Nephron progenitor cell (in vitro differentiated cells): ENCODE data around the gene FER1L5.

Source experiments
- DNase-seq: peaks from one replicate; pipeline ENCODE4 v3.0.0; 2021
- H3K27ac Mint-ChIP-seq: 2 replicates; pipeline ENCODE4 v1.8.0; 2021; ENCODE audit warnings: mild to moderate bottlenecking, moderate library complexity, mixed read lengths
- H3K27me3 Mint-ChIP-seq: 2 replicates; pipeline ENCODE4 v1.8.0; 2021; ENCODE audit warnings: mild to moderate bottlenecking, low read depth, mixed read lengths; ENCODE audit not compliant: poor library complexity
- H3K36me3 Mint-ChIP-seq: 2 replicates; pipeline ENCODE4 v1.8.0; 2021; ENCODE audit warnings: low read depth, mixed read lengths
- H3K4me1 Mint-ChIP-seq: 2 replicates; pipeline ENCODE4 v1.8.0; 2021; ENCODE audit warnings: mixed read lengths
- H3K4me3 Mint-ChIP-seq: 2 replicates; pipeline ENCODE4 v1.8.0; 2021; ENCODE audit warnings: mild to moderate bottlenecking, moderate library complexity, mixed read lengths
- H3K9me3 Mint-ChIP-seq: 2 replicates; pipeline ENCODE4 v1.8.0; 2021; ENCODE audit warnings: mild to moderate bottlenecking, moderate library complexity, mixed read lengths
- TF ChIP-seq, protein P1 (sequence below): fragments of 200-600 bp; sonication (generic); IDR thresholded peaks from 2 replicates; pipeline ENCODE4 v1.5.0; 2021; ENCODE audit warnings: antibody characterized with exemption

Gene FER1L5

DNA sequence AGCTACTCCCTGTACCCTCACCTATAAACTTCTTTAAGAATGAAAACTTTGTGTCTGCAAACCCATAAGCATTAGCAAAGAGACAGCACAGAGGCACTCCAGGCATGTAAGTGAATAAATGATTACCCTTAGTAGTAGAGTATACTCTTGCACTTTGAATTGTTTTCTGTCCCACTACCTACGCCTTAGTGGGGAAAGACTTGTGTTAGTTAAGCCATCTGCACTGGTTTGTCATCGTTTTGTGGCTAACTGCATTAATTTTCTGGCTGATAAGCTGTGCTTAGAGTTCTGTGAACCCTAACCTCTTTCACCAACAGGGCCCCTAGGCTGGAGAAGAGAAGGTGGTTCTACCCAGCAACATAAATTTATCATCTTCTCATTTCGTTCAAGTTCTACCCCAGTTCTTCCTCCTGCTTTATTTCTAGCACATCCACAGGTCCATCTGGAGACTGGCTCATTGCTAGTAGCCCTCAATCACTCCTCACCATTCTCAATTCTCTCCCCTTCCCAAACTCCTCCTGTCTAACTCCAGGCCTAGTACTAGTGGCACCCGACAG, 96.6 kb downstream of the FER1L5 start:
- peak overlapping the region; percentile 99 for H3K4me3 Mint-ChIP-seq
- peaks cover 27% of the 10 kb centered on the region for H3K36me3 Mint-ChIP-seq
- H3K27me3 Mint-ChIP-seq, result peaks cover 2% of the 10 kb centered on the region
- DNase-seq, result no peak
- H3K27ac Mint-ChIP-seq, result peak overlapping the region; percentile 95
- TF ChIP-seq, protein P1, sequence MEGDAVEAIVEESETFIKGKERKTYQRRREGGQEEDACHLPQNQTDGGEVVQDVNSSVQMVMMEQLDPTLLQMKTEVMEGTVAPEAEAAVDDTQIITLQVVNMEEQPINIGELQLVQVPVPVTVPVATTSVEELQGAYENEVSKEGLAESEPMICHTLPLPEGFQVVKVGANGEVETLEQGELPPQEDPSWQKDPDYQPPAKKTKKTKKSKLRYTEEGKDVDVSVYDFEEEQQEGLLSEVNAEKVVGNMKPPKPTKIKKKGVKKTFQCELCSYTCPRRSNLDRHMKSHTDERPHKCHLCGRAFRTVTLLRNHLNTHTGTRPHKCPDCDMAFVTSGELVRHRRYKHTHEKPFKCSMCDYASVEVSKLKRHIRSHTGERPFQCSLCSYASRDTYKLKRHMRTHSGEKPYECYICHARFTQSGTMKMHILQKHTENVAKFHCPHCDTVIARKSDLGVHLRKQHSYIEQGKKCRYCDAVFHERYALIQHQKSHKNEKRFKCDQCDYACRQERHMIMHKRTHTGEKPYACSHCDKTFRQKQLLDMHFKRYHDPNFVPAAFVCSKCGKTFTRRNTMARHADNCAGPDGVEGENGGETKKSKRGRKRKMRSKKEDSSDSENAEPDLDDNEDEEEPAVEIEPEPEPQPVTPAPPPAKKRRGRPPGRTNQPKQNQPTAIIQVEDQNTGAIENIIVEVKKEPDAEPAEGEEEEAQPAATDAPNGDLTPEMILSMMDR, result no peak
- no peaks in the 10 kb centered on the region for H3K9me3 Mint-ChIP-seq
- peaks cover 46% of the 10 kb centered on the region for H3K4me1 Mint-ChIP-seq

DNA sequence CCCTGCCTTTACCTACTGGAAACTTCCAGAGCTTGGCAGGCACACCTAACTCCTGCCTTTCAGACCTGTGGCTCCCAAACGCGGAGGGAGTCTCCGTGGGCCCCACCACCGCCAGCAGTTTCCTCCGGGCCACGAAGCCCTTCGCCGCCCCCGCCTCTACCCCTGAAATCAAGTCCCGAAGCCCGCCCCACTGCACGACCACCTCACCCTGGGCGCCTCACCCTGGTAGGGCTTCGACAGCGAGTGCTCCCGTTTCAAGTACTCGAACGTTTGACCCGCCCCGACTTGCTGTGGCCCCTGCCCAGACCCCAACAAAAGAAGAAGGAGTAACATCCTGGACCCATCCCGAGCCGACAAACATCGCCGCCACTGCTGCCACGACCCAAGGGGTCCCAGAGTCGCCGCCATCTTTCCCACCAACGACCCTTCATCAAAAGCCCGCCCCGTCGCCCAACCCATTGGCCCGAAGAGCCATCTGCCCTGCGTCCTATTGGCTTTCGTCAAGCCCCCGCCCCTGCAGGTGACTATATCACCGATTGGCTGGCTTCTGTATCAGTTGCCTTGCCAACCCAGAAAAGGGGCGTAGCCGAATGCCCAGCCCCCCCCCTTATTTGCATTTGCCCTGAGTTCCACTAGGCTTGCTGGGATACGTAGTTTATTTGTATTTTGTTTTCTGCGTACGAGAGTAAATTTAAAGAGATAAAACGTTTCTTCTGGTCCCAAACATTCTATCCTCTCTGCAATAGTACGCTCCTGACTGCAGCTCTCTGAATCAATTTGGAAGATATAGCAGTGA, 97.3 kb downstream of the FER1L5 start, which contains the start of gene LMAN2L:
Gene LMAN2L, minus strand, starts transcription at position 432 of the 796 bp plus-strand sequence. Its CDS starts 24 bp downstream, at position 408.
- TF ChIP-seq, protein P1, result no peak
- peaks cover 46% of the 10 kb centered on the region for H3K4me1 Mint-ChIP-seq
- H3K27ac Mint-ChIP-seq, result peak within 1 kb of the TSS; percentile 95
- H3K36me3 Mint-ChIP-seq, result peaks cover 20% of the 10 kb centered on the region
- H3K9me3 Mint-ChIP-seq, result no peaks in the 10 kb centered on the region
- peak; percentile 95 for DNase-seq
- H3K4me3 Mint-ChIP-seq, result peak within 1 kb of the TSS; percentile 99
- H3K27me3 Mint-ChIP-seq, result peaks cover 9% of the 10 kb centered on the region

DNA sequence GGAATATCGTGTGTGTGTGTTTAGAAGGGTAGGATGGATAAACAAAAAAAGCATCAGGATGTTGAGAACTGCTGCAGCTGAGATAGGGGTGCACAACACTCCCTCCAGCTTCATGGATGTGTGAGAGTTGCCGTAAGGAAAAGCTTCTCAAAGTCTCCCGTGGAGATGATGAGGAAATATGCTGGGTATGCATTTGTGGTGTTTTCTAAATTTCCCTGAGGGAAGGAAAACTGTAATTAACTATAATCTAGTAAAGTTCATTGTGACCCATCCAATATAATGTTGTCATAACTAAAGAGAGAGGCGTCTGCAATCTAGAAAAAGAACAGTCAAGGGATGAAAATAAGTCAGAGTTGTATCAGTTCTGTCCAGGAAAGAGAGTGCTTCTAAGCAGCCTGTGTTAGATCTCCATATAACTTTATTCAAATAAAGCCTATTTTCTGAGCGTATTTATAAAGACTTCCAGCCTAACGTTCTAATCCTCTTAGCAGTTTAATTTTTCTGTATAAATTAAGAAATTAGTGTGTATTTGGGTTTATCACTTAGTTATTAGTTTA, 104.6 kb downstream of the FER1L5 start:
- no peak for DNase-seq

DNA sequence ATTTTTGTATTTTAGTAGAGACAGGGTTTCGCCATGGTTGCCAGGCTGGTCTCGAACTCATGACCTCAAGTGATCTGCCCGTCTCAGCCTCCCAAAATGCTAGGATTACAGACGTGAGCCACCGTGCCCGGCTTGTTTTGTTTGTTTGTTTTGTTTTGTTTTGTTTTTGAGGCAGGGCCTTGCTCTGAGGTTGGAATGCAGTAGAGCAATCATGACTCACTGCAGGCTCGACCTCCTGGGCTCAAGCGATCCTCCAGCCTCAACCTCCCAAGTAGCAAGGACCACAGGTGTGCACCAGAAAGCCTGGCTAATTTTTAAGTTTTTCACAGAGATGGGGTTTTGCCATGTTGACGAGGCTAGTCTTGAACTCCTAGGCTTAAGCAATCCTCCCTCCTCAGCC, 109.2 kb downstream of the FER1L5 start:
- no peak overlapping the region for H3K4me3 Mint-ChIP-seq
- H3K27ac Mint-ChIP-seq, result no peak overlapping the region

More for the DNA sequence above, 104.6 kb downstream of the FER1L5 start:
- TF ChIP-seq, protein P1, result no peak
- H3K4me3 Mint-ChIP-seq, result no peak overlapping the region
- H3K36me3 Mint-ChIP-seq, result no peaks in the 10 kb centered on the region
- peaks cover 28% of the 10 kb centered on the region for H3K27me3 Mint-ChIP-seq
- peaks cover 20% of the 10 kb centered on the region for H3K4me1 Mint-ChIP-seq
- H3K27ac Mint-ChIP-seq, result no peak overlapping the region
- H3K9me3 Mint-ChIP-seq, result no peaks in the 10 kb centered on the region

DNA sequence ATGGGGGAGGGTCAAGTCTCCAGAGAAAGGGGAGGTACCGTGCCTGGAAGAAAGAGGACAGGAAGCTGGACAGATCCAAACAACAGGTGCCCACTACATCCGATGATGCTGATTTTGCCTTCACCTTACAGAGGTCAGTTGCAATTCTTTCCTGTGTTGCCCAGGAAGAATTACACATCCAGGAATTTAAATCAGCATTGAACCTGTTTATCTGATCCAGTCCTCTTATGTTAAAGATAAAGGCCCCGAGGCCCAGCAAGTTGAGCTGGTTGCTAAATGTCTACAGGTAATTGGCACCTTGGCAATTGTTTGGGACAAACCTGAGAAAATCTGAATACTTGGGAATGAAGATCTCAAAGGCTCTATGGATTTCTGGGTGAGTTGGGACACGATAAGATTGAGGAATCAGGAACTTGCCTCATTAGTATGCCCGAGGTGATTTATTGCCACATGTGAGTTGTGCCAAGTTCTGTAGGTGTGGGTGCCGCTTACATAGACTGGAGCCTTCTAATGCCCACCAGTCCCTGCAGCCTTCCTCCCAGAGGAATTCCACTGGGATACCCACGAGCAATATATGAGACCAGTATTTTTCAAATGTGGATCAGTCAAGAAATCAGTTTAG, 111.2 kb downstream of the FER1L5 start:
- Mint-ChIP-seq H3K9me3 (no peaks in the 10 kb centered on the region), H3K27me3 (peaks cover 3% of the 10 kb centered on the region)
- TF ChIP-seq, protein P1, result no peak

More for the DNA sequence above, 109.2 kb downstream of the FER1L5 start:
- H3K9me3 Mint-ChIP-seq, result no peaks in the 10 kb centered on the region
- no peak for DNase-seq
- H3K4me1 Mint-ChIP-seq, result peaks cover 16% of the 10 kb centered on the region
- H3K36me3 Mint-ChIP-seq, result no peaks in the 10 kb centered on the region
- H3K27me3 Mint-ChIP-seq, result peaks cover 17% of the 10 kb centered on the region
- TF ChIP-seq, protein P1, result no peak

More for the DNA sequence above, 111.2 kb downstream of the FER1L5 start:
- H3K4me3 Mint-ChIP-seq, result no peak overlapping the region
- H3K27ac Mint-ChIP-seq, result no peak overlapping the region
- H3K36me3 Mint-ChIP-seq, result no peaks in the 10 kb centered on the region
- DNase-seq, result no peak
- peaks cover 5% of the 10 kb centered on the region for H3K4me1 Mint-ChIP-seq
